Brain microvascular endothelial cell (primary cell): ENCODE data around the gene NSD1.

ENCODE experiments used
- DNase-seq: peaks from one replicate; pipeline ENCODE4 v3.0.0-alpha.2; 2020
- H3K27ac ChIP-seq: fragments of 250-450 bp; sonication (Bioruptor Pico); 2 replicates; pipeline ENCODE4 v1.5.1; 2020; ENCODE audit warnings: mild to moderate bottlenecking, moderate library complexity
- H3K27me3 ChIP-seq: fragments of 250-450 bp; sonication (Bioruptor Pico); replicated peaks from 2 replicates; pipeline ENCODE4 v1.5.1; 2020; ENCODE audit warnings: mild to moderate bottlenecking
- H3K36me3 ChIP-seq: fragments of 250-450 bp; sonication (Bioruptor Pico); replicated peaks from 2 replicates; pipeline ENCODE4 v1.5.1; 2020; ENCODE audit warnings: mild to moderate bottlenecking
- H3K4me3 ChIP-seq: 2 replicates; pipeline ENCODE4 v1.5.1; 2011; ENCODE audit warnings: low read depth, mild to moderate bottlenecking, control low read depth, low read length, moderate library complexity
- CTCF ChIP-seq: IDR thresholded peaks from 2 replicates; pipeline ENCODE4 v1.5.1; 2011; ENCODE audit warnings: low read depth, mild to moderate bottlenecking, moderate library complexity, low read length, control low read depth, inconsistent platforms; ENCODE audit errors: missing control alignments
- in situ Hi-C: cut with HindIII; loops from 2 replicates; pipeline ENCODE4 v1.10.0; 2017; ENCODE audit warnings: low sequenced_read_pairs, low pct_ligation_motif_present

NSD1 gene

GRCh38 chr5:177271113-177271512, 137.5 kb downstream of the NSD1 start:
- peak overlapping the region; percentile 39 for H3K27ac ChIP-seq
- no peak for TF ChIP-seq CTCF
- no peak overlapping the region for H3K4me3 ChIP-seq
- peaks cover 18% of the 10 kb centered on the region for H3K36me3 ChIP-seq
- H3K27me3 ChIP-seq: no peaks in the 10 kb centered on the region
- in situ Hi-C loops: no loop called here
- peak; percentile 18 for DNase-seq

GRCh38 chr5:177275883-177276282, 142.3 kb downstream of the NSD1 start:
- Histone ChIP-seq H3K4me3 (no peak overlapping the region), H3K27me3 (no peaks in the 10 kb centered on the region), H3K36me3 (peaks cover 14% of the 10 kb centered on the region), H3K27ac (no peak overlapping the region)
- in situ Hi-C loops: no loop called here
- DNase-seq: no peak
- no peak for TF ChIP-seq CTCF

- TF ChIP-seq CTCF: no peak
- in situ Hi-C loops: no loop called here
- no peak overlapping the region for H3K27ac ChIP-seq
- H3K36me3 ChIP-seq: peaks cover 19% of the 10 kb centered on the region
- no peaks in the 10 kb centered on the region for H3K27me3 ChIP-seq
- no peak for DNase-seq
- no peak overlapping the region for H3K4me3 ChIP-seq
These were observed 143.3 kb downstream of the NSD1 start for GRCh38 chr5:177276886-177277285.

GRCh38 chr5:177288191-177288590, 154.6 kb downstream of the NSD1 start:
- DNase-seq: no peak
- no peak for TF ChIP-seq CTCF
- H3K36me3 ChIP-seq: peaks cover 60% of the 10 kb centered on the region
- no peak overlapping the region for H3K4me3 ChIP-seq
- H3K27me3 ChIP-seq: no peaks in the 10 kb centered on the region
- no peak overlapping the region for H3K27ac ChIP-seq
- in situ Hi-C loops: no loop called here

- TF ChIP-seq CTCF: no peak
- H3K27ac ChIP-seq: no peak overlapping the region
- peaks cover 66% of the 10 kb centered on the region for H3K36me3 ChIP-seq
- no peak overlapping the region for H3K4me3 ChIP-seq
- no peaks in the 10 kb centered on the region for H3K27me3 ChIP-seq
- DNase-seq: no peak
- in situ Hi-C loops: no loop called here
These were observed 157.4 kb downstream of the NSD1 start for GRCh38 chr5:177290816-177291596.

GRCh38 chr5:177291735-177292134, 158.2 kb downstream of the NSD1 start:
- Histone ChIP-seq H3K36me3 (peaks cover 63% of the 10 kb centered on the region), H3K4me3 (no peak overlapping the region), H3K27ac (no peak overlapping the region), H3K27me3 (no peaks in the 10 kb centered on the region)
- no peak for TF ChIP-seq CTCF
- in situ Hi-C loops: no loop called here
- no peak for DNase-seq
